ENCODE results near the gene MYO1E. TPM values are rescaled to one million over a fixed set of nuclear protein-coding genes. Genes with fewer than 3 reads are reported as not detected.

The MYO1E gene
- total RNA-seq, 1 experiment from 2014 or later, result 83.6 TPM

DNA sequence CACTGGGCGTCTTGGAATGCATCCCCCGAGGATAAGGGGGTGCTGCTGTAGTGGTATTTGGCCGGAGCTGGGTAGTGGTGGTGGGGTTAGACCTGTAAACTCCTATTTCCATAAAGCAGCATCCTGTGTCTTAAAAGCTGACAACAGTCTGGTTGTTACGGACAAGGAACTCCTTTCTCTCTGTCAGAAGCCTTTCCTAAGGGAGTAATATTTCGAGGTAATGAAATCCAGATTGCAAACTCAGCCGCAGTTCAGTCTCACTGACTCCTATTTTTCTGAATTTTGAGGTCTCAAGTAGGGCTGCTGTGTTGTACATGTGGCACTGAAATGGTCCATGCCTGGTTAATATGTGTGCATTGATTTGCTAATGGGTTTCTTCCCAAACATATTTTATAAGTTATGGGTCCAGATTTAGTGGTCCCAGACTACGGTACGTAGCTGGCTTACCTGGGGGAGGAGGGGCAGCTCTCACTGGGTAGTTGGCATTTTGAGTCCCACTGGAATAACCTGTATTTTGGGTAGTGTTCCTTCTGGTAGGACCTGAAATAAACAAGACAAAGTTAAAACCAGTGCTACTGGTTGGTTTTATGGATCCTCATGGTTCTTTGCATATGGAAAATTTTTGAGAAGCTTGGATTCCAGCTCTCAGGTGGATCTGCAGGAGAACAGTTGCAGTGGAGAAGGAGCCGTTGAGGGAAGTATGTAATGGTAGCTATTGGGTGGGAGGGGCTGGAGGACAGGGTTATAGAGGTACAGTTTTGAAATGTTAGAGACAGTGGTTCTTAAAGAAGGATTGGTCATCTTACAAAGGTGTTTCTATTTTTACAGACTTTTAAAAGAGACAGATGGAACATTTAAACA lies 214.6 kb downstream of the MYO1E start (continued):
- TF ChIP-seq, protein P1, sequence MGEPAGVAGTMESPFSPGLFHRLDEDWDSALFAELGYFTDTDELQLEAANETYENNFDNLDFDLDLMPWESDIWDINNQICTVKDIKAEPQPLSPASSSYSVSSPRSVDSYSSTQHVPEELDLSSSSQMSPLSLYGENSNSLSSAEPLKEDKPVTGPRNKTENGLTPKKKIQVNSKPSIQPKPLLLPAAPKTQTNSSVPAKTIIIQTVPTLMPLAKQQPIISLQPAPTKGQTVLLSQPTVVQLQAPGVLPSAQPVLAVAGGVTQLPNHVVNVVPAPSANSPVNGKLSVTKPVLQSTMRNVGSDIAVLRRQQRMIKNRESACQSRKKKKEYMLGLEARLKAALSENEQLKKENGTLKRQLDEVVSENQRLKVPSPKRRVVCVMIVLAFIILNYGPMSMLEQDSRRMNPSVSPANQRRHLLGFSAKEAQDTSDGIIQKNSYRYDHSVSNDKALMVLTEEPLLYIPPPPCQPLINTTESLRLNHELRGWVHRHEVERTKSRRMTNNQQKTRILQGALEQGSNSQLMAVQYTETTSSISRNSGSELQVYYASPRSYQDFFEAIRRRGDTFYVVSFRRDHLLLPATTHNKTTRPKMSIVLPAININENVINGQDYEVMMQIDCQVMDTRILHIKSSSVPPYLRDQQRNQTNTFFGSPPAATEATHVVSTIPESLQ (CRISPR knock-in tag; IDR thresholded peaks at IDR 0.05), result no peak
- TF ChIP-seq, protein P2, sequence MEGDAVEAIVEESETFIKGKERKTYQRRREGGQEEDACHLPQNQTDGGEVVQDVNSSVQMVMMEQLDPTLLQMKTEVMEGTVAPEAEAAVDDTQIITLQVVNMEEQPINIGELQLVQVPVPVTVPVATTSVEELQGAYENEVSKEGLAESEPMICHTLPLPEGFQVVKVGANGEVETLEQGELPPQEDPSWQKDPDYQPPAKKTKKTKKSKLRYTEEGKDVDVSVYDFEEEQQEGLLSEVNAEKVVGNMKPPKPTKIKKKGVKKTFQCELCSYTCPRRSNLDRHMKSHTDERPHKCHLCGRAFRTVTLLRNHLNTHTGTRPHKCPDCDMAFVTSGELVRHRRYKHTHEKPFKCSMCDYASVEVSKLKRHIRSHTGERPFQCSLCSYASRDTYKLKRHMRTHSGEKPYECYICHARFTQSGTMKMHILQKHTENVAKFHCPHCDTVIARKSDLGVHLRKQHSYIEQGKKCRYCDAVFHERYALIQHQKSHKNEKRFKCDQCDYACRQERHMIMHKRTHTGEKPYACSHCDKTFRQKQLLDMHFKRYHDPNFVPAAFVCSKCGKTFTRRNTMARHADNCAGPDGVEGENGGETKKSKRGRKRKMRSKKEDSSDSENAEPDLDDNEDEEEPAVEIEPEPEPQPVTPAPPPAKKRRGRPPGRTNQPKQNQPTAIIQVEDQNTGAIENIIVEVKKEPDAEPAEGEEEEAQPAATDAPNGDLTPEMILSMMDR (IDR thresholded peaks at IDR 0.05), result no peak
- TF ChIP-seq RORB (CRISPR knock-in tag; IDR thresholded peaks at IDR 0.05), result no peak

DNA sequence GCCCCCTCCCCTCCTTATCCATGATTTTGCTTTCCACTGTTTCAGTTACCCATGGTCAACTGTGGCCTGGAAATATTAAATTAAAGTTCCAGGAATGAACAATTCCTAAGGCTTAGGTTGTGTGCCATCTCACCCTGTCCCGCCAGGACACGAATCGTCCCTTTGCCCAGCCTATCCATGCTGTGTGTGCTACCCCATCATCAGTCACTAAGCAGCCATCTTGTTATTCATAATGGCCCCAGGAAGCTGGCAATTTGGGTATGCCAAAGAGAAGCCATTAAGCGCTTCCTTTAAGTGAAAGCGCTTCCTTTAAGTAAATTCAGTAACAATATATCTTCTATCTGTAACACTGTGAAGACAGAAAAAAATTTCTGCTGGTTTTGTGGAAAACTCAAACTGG lies 215.3 kb downstream of the MYO1E start:
- ATAC-seq (no peak), DNase-seq (ENCODE audit: low spot score) (no peak)
- H3K9me3 Mint-ChIP-seq, result no peaks in the 10 kb centered on the region
- H3K36me3 Mint-ChIP-seq, result peaks cover 57% of the 10 kb centered on the region
- H3K4me3 Mint-ChIP-seq, result no peak overlapping the region
- POLR2A ChIA-PET, result no interaction called here
- CTCF ChIA-PET, result interaction anchor here (1.2 kb wide), 1 partner anchor 177 kb away, joined by 4 read pairs; no protein-coding TSS in a partner anchor
- 0 out of 2 replicates have a peak, but pooled peaks cover 3% of the 10 kb centered on the region for H3K4me1 Mint-ChIP-seq
- H3K27ac Mint-ChIP-seq, result no peak overlapping the region
- TF ChIP-seq SMAD4 (CRISPR knock-in tag; IDR thresholded peaks at IDR 0.05) (no peak), GABPB1 (CRISPR knock-in tag; IDR thresholded peaks at IDR 0.05) (no peak), CBFB (CRISPR knock-in tag; IDR thresholded peaks at IDR 0.05; ENCODE audit: low read depth) (no peak), HMGA2 (CRISPR knock-in tag; IDR thresholded peaks at IDR 0.05) (no peak)
- no peaks in the 10 kb centered on the region for H3K27me3 Mint-ChIP-seq (ENCODE audit: low read depth)

DNA sequence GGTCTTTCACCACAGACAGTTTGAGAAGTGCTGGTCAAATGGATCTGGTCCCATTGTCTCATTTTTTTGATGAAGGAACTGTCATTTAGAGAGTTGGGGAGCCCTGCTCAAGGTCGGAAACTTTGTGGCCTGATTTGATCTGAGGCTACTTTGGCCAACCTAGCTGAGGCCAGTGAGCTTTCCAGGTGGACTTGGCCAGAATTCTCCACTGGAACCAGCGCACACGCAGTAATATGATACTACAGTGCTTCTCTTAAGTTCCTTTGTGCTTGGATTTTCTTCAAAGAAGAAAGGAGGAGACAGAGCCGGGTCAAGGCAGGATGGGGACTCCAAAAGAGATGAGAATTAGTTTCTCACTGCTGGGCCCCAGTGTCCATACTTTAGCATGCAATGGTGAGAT lies 217.2 kb downstream of the MYO1E start:
- H3K27ac Mint-ChIP-seq, result no peak overlapping the region
- H3K9me3 Mint-ChIP-seq, result no peaks in the 10 kb centered on the region
- no peak overlapping the region for H3K4me3 Mint-ChIP-seq
- DNase-seq (ENCODE audit: low spot score) (no peak), ATAC-seq (no peak)
- ChIA-PET POLR2A (no interaction called here), CTCF (no interaction called here)
- TF ChIP-seq, protein P2 (IDR thresholded peaks at IDR 0.05), result no peak
- no peak for TF ChIP-seq RORB (CRISPR knock-in tag; IDR thresholded peaks at IDR 0.05)
- H3K27me3 Mint-ChIP-seq (ENCODE audit: low read depth), result no peaks in the 10 kb centered on the region
- peaks cover 63% of the 10 kb centered on the region for H3K36me3 Mint-ChIP-seq
- H3K4me1 Mint-ChIP-seq, result no peaks in the 10 kb centered on the region

DNA sequence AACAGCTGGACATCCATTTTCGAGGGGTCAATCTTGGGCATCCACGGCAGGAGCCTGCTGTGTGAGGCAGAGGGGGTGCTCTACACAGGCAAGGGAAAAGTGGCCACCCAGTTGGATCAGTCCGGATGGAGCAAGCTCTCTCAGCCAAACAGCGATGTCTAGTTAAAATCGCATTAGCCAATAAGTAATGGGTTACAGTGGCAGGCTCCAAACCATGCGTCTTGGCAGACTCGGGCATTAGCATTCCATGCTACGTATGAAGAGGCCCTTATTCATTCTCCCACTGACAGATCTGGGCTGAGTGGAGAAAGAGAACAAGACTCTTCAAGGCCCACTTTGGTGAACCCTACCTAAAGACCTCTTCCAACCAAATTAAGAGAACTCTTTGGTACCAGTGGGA lies 218.4 kb downstream of the MYO1E start:
- Mint-ChIP-seq H3K4me3 (no peak overlapping the region), H3K4me1 (peaks cover 4% of the 10 kb centered on the region), H3K27ac (no peak overlapping the region), H3K27me3 (ENCODE audit: low read depth) (no peaks in the 10 kb centered on the region), H3K9me3 (no peaks in the 10 kb centered on the region), H3K36me3 (peaks cover 65% of the 10 kb centered on the region)
- DNase-seq (ENCODE audit: low spot score) (no peak), ATAC-seq (no peak)
- CTCF ChIA-PET, result no interaction called here
- POLR2A ChIA-PET, result no interaction called here
- TF ChIP-seq ZNF396 (CRISPR knock-in tag; IDR thresholded peaks at IDR 0.05; ENCODE audit: borderline replicate concordance), result no peak
- no peak for TF ChIP-seq TP53 (CRISPR knock-in tag; IDR thresholded peaks at IDR 0.05)
- no peak for TF ChIP-seq ELF4 (CRISPR knock-in tag; IDR thresholded peaks at IDR 0.05; ENCODE audit: low read depth)
- TF ChIP-seq NR2C2 (CRISPR knock-in tag; IDR thresholded peaks at IDR 0.05), result no peak
- TF ChIP-seq, protein P3, sequence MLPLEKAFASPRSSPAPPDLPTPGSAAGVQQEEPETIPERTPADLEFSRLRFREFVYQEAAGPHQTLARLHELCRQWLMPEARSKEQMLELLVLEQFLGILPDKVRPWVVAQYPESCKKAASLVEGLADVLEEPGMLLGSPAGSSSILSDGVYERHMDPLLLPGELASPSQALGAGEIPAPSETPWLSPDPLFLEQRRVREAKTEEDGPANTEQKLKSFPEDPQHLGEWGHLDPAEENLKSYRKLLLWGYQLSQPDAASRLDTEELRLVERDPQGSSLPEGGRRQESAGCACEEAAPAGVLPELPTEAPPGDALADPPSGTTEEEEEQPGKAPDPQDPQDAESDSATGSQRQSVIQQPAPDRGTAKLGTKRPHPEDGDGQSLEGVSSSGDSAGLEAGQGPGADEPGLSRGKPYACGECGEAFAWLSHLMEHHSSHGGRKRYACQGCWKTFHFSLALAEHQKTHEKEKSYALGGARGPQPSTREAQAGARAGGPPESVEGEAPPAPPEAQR (CRISPR knock-in tag; IDR thresholded peaks at IDR 0.05), result no peak
- TF ChIP-seq, protein P4, sequence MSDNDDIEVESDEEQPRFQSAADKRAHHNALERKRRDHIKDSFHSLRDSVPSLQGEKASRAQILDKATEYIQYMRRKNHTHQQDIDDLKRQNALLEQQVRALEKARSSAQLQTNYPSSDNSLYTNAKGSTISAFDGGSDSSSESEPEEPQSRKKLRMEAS (CRISPR knock-in tag; IDR thresholded peaks at IDR 0.05), result no peak
- no peak for TF ChIP-seq ESRRA (CRISPR knock-in tag; IDR thresholded peaks at IDR 0.05; ENCODE audit: borderline replicate concordance)
- TF ChIP-seq ZNF423 (CRISPR knock-in tag; IDR thresholded peaks at IDR 0.05), result no peak
- TF ChIP-seq SMAD3 (CRISPR knock-in tag; IDR thresholded peaks at IDR 0.05; ENCODE audit: borderline replicate concordance), result no peak
- TF ChIP-seq RELA (CRISPR knock-in tag; IDR thresholded peaks at IDR 0.05; ENCODE audit: borderline replicate concordance), result no peak
- TF ChIP-seq ATF1 (CRISPR knock-in tag; IDR thresholded peaks at IDR 0.05), result no peak
- TF ChIP-seq, protein P5, sequence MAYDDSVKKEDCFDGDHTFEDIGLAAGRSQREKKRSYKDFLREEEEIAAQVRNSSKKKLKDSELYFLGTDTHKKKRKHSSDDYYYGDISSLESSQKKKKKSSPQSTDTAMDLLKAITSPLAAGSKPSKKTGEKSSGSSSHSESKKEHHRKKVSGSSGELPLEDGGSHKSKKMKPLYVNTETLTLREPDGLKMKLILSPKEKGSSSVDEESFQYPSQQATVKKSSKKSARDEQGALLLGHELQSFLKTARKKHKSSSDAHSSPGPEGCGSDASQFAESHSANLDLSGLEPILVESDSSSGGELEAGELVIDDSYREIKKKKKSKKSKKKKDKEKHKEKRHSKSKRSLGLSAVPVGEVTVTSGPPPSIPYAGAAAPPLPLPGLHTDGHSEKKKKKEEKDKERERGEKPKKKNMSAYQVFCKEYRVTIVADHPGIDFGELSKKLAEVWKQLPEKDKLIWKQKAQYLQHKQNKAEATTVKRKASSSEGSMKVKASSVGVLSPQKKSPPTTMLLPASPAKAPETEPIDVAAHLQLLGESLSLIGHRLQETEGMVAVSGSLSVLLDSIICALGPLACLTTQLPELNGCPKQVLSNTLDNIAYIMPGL (CRISPR knock-in tag; IDR thresholded peaks at IDR 0.05), result no peak
- TF ChIP-seq, protein P6, sequence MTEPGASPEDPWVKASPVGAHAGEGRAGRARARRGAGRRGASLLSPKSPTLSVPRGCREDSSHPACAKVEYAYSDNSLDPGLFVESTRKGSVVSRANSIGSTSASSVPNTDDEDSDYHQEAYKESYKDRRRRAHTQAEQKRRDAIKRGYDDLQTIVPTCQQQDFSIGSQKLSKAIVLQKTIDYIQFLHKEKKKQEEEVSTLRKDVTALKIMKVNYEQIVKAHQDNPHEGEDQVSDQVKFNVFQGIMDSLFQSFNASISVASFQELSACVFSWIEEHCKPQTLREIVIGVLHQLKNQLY (CRISPR knock-in tag; IDR thresholded peaks at IDR 0.05), result no peak
